ENCODE measurements around the gene KIF26B.

The KIF26B gene

GRCh38 chr1:245437369-245438062 lies 282.7 kb downstream of the KIF26B start:
- no peak for DNase-seq

DNA sequence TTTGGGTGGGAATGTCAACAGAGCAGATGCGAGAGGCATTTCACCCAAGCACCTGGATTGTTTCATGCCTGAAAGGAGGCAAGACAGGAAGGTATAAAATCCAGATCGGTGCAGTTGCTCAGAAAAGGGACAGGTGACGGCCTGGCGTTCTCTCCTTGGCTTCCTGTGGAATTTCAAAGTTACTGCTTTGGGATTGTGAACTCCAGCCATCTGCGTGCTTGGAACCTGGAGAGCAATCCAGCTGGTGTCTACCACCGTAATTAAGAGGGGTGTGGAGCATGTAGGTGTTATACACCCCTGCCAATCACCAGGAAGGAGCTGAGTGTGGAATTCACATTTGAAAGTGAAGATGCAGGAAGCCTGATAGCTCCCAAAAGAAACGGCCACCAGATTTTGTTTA lies 286.1 kb downstream of the KIF26B start:
- DNase-seq, result no peak

- DNase-seq, result no peak
These were observed 286.9 kb downstream of the KIF26B start for GRCh38 chr1:245441689-245442088.

- DNase-seq, result no peak
These were observed 289.5 kb downstream of the KIF26B start for GRCh38 chr1:245444147-245444828.

DNA sequence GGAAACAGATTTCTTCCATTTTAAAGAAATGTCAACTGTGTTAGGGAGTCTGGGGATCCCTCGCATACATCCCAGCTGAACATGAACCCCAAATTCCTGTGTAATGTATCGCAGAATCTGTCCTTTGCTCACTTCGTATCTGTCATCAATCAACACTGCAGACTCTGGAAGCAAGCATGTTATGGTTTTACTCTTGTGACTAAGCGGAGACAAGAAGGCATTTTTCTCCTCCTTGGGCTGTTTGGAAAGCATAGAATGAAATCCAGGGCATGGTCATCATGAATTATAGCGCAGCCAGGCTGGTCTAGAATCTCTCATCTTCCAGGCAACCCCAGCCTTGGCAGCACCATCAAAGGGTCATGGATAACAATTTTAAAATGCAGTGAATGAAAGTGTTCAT lies 290.2 kb downstream of the KIF26B start:
- DNase-seq, result no peak

- no peak for DNase-seq
These were observed 293.7 kb downstream of the KIF26B start for GRCh38 chr1:245448531-245448930.

GRCh38 chr1:245448975-245449431 lies 294.2 kb downstream of the KIF26B start:
- no peak for DNase-seq

DNA sequence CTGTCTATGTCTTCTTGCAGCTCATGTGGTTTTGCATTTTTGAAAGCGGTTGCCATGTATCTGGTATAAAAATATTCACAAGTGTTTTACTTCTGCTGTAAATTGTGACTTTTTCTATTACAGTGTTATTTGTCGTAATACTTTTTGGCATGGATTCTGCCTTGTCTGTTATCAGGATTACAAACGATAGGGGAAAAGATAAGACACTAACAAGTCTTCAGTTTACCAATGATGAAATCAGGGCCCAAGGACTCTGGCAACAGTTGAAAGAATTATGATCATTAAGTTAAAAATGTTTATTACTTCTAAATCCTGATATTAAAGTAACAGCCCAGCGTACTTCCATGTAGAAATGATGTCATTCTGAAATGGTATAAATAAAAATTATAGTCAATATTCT lies 298.8 kb downstream of the KIF26B start:
- DNase-seq, result no peak

GRCh38 chr1:245454051-245454450 lies 299.3 kb downstream of the KIF26B start:
- DNase-seq, result no peak

GRCh38 chr1:245457562-245457961 lies 302.8 kb downstream of the KIF26B start:
- DNase-seq, result no peak

DNA sequence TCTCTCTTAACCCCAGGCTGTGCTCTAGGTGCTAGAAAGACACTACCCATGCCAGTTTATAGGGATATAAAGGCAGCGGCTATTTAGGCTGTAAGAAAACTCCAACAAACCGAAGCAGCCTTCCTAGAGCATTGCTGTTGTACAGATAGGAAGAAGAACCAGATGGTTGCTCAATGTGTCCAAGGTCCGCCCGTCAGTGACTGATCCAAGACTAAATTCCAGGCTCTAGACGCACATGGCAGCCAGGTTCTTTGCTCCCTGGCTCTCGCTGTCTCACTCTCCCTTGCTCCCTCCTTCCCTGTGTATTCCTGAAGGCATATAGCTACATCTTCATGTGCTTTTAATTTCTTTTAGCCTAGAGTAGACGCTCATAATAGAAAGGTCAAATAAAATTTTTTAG lies 303.4 kb downstream of the KIF26B start:
- no peak for DNase-seq

- no peak for DNase-seq
These were observed 304.0 kb downstream of the KIF26B start for GRCh38 chr1:245458761-245459174.

DNA sequence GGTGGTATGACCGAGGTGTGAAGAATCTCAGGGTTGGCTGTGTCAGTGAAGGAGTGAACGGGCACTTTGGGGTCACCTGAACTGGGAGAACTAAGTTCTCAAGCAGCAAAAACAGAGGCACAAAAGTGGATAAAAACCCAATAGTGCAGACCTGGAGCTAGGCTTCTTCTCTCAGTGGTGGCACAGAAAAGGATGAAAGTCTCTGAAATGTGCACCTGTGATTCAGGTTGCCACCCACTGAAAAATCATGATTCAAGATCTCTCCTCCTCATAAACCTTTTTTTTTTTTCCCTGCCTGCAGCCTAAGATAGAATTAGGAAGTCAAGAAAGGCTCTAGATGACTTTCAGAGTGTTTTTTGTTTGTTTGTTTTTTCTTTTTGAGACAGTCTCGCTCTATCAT lies 304.8 kb downstream of the KIF26B start:
- no peak for DNase-seq

GRCh38 chr1:245461681-245462080 lies 306.9 kb downstream of the KIF26B start:
- DNase-seq, result no peak

DNA sequence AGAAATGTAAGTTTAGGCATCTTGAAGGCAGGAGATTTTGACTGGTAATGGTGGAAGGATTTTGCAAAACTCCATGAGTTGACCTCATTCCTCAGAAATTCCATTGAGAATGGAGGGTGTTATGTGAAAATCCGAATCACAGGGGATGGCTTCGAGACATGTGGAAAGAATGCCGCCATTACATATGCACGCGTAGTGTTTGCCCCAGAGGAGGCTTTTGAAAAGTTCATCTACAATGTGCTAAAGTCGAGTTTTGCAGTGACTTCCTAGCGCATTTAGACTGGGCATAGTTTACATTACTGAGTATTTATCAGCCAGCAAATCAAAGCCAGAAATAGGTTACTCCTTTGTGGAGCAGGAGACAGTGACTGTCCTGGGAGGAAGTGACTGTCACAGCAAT lies 307.4 kb downstream of the KIF26B start:
- DNase-seq, result no peak

GRCh38 chr1:245463392-245464165 lies 308.8 kb downstream of the KIF26B start:
- DNase-seq, result no peak

GRCh38 chr1:245464290-245464689 lies 309.5 kb downstream of the KIF26B start:
- DNase-seq, result no peak

DNA sequence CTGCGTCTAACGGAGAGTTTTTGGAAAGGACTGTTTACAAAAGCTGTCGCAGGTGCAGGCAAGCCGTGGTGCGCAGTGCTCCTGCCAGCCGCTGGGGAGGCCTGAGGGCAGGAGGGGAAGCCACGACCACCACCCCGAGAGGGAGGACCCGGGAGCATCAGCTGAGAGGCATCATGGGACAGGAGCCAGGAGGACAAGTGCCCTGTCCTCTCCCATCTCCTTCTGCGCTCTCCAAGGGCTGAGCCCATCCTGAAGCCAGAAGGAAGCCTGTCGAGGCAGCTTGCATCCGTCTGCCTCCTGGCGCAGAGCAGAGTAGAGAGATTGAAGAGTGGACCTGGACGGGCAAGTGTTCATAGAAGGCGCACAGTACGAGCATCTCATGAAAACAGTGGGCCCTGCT lies 310.9 kb downstream of the KIF26B start:
- no peak for DNase-seq

GRCh38 chr1:245466261-245466660 lies 311.5 kb downstream of the KIF26B start:
- no peak for DNase-seq

GRCh38 chr1:245467804-245468203 lies 313.0 kb downstream of the KIF26B start:
- no peak for DNase-seq

DNA sequence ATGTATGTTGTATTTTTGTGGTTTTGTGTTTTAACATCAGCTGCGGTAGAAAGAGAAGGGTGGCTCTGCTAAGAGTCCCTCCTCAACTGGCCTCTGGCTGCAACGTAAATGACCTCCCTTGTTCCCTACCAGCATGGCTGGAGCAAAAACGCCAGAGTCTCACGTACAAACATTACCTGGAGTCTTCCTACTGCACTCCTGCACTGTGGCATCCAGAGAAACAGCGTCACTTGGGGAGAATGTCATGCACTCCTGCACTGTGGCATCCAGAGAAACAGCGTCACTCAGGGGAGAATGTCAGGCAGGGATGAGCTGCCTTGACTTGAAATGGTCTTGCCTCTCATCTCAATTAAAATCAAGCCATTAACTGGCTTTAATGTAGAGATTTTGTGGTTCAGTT lies 314.2 kb downstream of the KIF26B start:
- no peak for DNase-seq

GRCh38 chr1:245469734-245470133 lies 314.9 kb downstream of the KIF26B start:
- no peak for DNase-seq

DNA sequence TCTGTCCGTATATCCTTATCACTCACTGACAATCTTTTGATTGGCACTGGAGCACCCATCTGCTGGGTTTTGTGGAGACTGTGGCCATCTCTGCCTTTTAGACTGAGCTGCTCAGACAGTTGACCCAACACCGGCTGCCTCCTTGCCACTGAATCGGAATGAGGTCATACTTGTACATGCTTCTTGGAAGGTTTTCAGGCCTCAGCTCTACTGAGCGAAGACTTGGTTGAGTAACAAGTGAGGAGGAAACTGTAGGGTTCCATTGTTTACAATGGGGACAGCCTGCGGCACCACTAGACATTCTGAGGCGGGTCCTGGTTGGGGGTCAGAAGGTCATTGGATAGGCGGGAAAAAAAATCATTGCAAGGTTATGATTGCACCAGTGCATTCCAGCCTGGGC lies 320.3 kb downstream of the KIF26B start:
- DNase-seq, result no peak

DNA sequence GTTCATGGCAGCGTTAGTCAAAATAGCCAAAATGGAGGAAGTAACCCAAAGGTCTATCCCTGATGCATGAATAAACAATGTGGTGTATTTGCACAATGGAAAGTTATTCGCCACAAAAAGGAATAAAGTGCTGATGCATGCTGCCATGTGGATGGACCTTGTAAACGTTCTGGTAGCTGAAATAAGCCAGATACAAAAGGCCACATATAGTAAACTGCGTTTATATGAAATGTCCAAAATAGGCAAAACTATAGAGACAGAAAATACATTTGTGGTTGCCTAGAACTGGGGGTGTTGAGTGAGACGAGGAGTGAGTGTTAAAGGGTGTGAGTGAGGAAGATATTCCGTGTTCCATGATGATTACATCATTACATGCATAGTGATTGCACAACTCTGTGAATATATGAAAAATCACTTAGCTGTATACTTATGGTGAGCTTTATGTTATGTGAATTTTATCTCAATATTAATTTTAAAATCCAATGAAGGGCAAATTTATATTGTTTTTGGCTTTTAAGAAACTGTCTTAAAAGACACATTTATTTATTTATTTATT lies 321.3 kb downstream of the KIF26B start:
- DNase-seq, result no peak

Measured in CD4-positive, alpha-beta T cell treated with Interleukin-15 for 1 hour (primary cell).